A673 (cell line): ENCODE data around the gene PHF1. TPM values are rescaled to one million over a fixed set of nuclear protein-coding genes. Genes with fewer than 3 reads are reported as not detected.

Experiments
- BruUV-seq: library from RNA; stranded (reverse); fragments of 400-500 nt; replicated peaks from 2 replicates; lab custom pipeline; 2021; lab: Mats Ljungman, UMichigan
- CTCF ChIA-PET: fragments of 300-600 bp; sonication (Branson Sonifier 250); formaldehyde crosslinking; loops from one replicate; lab custom pipeline; 2022; ENCODE audit warnings: antibody characterized with exemption; lab: Charles Lee
- POLR2A ChIA-PET: fragments of 300-600 bp; sonication (Branson Sonifier 250); formaldehyde crosslinking; loops from one replicate; lab custom pipeline; 2022; ENCODE audit warnings: antibody characterized with exemption; ENCODE audit not compliant: low non-redundant PET; lab: Charles Lee
- DNase-seq: peaks from one replicate; pipeline ENCODE4 v3.0.0-alpha.2; 2015; ENCODE audit warnings: low spot score
- H3K27ac ChIP-seq: fragments of 200-600 bp; sonication (generic); 2 replicates; pipeline ENCODE4 v1.5.1; 2016; ENCODE audit warnings: mixed run types, low read depth, mild to moderate bottlenecking, mixed read lengths, antibody characterized with exemption, low read length; ENCODE audit not compliant: poor library complexity, severe bottlenecking
- H3K27me3 ChIP-seq: fragments of 200-600 bp; sonication (generic); replicated peaks from 2 replicates; pipeline ENCODE4 v1.6.1; 2017; ENCODE audit warnings: mixed run types, low read depth, mild to moderate bottlenecking, mixed read lengths, antibody characterized with exemption, low read length; ENCODE audit not compliant: insufficient read depth, poor library complexity
- H3K36me3 ChIP-seq: fragments of 200-600 bp; sonication (generic); 2 replicates; pipeline ENCODE4 v1.6.1; 2016; ENCODE audit warnings: mixed run types, mild to moderate bottlenecking, mixed read lengths, antibody characterized with exemption, low read length; ENCODE audit not compliant: insufficient read depth, poor library complexity, severe bottlenecking
- H3K4me1 ChIP-seq: fragments of 200-600 bp; sonication (generic); 2 replicates; pipeline ENCODE4 v1.6.1; 2017; ENCODE audit warnings: mixed run types, mild to moderate bottlenecking, mixed read lengths, antibody characterized with exemption, low read length; ENCODE audit not compliant: insufficient read depth, poor library complexity, severe bottlenecking
- H3K4me3 ChIP-seq: fragments of 200-600 bp; sonication (generic); 2 replicates; pipeline ENCODE4 v1.5.1; 2016; ENCODE audit warnings: low read depth, mixed run types, mild to moderate bottlenecking, mixed read lengths, low read length; ENCODE audit not compliant: poor library complexity, severe bottlenecking
- H3K9me3 ChIP-seq: fragments of 200-600 bp; sonication (generic); 2 replicates; pipeline ENCODE4 v1.6.1; 2016; ENCODE audit warnings: mixed run types, low read depth, mild to moderate bottlenecking, mixed read lengths, antibody characterized with exemption, low read length; ENCODE audit not compliant: poor library complexity, severe bottlenecking
- EZH2 ChIP-seq: fragments of 200-600 bp; sonication (generic); IDR thresholded peaks from 2 replicates; pipeline ENCODE4 v1.6.1; 2017; ENCODE audit warnings: borderline replicate concordance, low read depth, mild to moderate bottlenecking, mixed read lengths, antibody characterized with exemption, low read length; ENCODE audit not compliant: poor library complexity, severe bottlenecking
- intact Hi-C: fragments of 100-400 bp; cut with micrococcal nuclease; formaldehyde crosslinking; loops from one replicate; pipeline ENCODE4 v1.10.0; 2022; ENCODE audit not compliant: unreplicated experiment
- microRNA-seq: library from miRNA; unstranded; fragments of <30 nt; microRNA quantifications from one replicate; pipeline ENCODE4 v1.2.0, GENCODE V29; 2021
- total RNA-seq: library from RNA; stranded (reverse); gene quantifications from 2 replicates; pipeline ENCODE4 v1.2.3, GENCODE V29; 2021
- TF ChIP-seq, protein P1 (sequence below): fragments of 300-800, 200-600 bp; sonication (generic); conservative IDR thresholded peaks from 2 replicates; pipeline ENCODE4 v1.5.1; 2017; ENCODE audit warnings: low read depth, mild to moderate bottlenecking, antibody characterized with exemption, low read length, moderate library complexity, mixed read lengths

PHF1 gene
- total RNA-seq, 1 experiment from 2014 or later: 53.5 TPM

DNA sequence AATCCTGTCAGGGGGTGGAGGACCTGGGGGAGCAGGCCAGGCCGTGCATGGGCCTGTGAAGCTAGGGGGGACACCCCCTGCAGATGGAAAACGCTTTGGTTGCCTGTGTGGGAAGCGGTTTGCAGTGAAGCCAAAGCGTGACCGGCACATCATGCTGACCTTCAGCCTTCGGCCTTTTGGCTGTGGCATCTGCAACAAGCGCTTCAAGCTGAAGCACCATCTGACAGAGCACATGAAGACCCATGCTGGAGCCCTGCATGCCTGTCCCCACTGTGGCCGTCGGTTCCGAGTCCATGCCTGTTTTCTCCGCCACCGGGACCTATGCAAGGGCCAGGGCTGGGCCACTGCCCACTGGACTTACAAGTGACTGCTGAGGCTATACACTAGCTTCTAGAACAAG is 45.3 kb downstream of the PHF1 start:
- Histone ChIP-seq H3K27ac (no peak overlapping the region), H3K36me3 (peaks cover 14% of the 10 kb centered on the region), H3K4me3 (no peak overlapping the region), H3K4me1 (peaks cover 17% of the 10 kb centered on the region), H3K9me3 (no peaks in the 10 kb centered on the region), H3K27me3 (no peaks in the 10 kb centered on the region)
- intact Hi-C loops: no loop called here
- ChIA-PET CTCF (no interaction called here), POLR2A (no interaction called here)
- no TSS peak for BruUV-seq
- DNase-seq: no peak
- TF ChIP-seq EZH2: no peak
- TF ChIP-seq, protein P1, sequence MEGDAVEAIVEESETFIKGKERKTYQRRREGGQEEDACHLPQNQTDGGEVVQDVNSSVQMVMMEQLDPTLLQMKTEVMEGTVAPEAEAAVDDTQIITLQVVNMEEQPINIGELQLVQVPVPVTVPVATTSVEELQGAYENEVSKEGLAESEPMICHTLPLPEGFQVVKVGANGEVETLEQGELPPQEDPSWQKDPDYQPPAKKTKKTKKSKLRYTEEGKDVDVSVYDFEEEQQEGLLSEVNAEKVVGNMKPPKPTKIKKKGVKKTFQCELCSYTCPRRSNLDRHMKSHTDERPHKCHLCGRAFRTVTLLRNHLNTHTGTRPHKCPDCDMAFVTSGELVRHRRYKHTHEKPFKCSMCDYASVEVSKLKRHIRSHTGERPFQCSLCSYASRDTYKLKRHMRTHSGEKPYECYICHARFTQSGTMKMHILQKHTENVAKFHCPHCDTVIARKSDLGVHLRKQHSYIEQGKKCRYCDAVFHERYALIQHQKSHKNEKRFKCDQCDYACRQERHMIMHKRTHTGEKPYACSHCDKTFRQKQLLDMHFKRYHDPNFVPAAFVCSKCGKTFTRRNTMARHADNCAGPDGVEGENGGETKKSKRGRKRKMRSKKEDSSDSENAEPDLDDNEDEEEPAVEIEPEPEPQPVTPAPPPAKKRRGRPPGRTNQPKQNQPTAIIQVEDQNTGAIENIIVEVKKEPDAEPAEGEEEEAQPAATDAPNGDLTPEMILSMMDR: no peak

DNA sequence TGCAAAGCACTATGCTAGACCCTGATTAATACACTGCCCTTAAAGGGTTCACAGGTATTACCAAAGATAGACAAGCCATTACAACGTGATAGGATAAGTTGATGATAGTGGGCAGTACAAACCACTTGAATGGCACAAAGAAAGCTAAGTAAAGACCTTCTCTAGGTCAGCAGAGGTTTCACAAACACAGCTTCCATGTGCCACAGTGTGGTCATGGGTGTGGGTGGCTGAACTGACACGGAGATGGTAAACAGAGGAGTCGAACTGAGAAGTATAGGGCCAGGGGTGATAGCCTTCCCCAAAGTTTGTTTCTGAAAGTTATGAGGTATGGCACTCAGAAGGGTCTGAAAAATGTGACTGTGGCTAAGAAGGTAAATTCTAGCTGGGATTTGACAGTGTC is 47.9 kb downstream of the PHF1 start:
- Histone ChIP-seq H3K27me3 (no peaks in the 10 kb centered on the region), H3K4me1 (peaks cover 10% of the 10 kb centered on the region), H3K4me3 (no peak overlapping the region), H3K27ac (no peak overlapping the region), H3K9me3 (no peaks in the 10 kb centered on the region), H3K36me3 (peaks cover 12% of the 10 kb centered on the region)
- intact Hi-C loops: no loop called here
- no TSS peak for BruUV-seq
- no peak for TF ChIP-seq EZH2
- TF ChIP-seq, protein P1: no peak
- ChIA-PET POLR2A (no interaction called here), CTCF (no interaction called here)
- DNase-seq: no peak

DNA sequence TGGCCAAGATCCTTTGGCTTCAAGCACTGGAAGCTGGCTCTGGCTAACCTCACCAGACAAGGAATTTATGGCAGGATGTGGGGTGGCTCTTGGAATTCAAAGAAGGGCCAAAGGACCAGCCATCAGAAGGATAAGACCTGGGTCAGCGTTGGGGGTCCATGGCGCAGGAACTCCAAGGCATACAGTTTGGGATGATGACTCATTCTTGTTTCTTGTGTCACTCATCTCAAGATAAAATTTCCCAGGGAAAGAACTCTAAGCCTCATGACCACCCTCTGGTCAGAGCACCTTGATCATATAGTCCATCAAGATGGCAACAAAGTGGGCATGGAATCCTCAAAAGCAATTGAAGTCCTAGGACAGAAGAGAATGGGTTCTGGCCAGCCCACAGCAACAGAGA is 48.4 kb downstream of the PHF1 start:
- intact Hi-C loops: no loop called here
- Histone ChIP-seq H3K27me3 (no peaks in the 10 kb centered on the region), H3K36me3 (peaks cover 12% of the 10 kb centered on the region), H3K9me3 (no peaks in the 10 kb centered on the region), H3K4me1 (peaks cover 7% of the 10 kb centered on the region), H3K27ac (no peak overlapping the region), H3K4me3 (no peak overlapping the region)
- CTCF ChIA-PET: no interaction called here
- BruUV-seq: no TSS peak
- POLR2A ChIA-PET: no interaction called here
- TF ChIP-seq, protein P1: no peak
- TF ChIP-seq EZH2: no peak
- no peak for DNase-seq

Small RNA genes within 50 kb of the gene (microRNA-seq; reads per million reads assigned to microRNA genes)
- gene MIR5004: not detected

Other genes starting within 250 kb of the PHF1 start
- 1.6 and 1.9 TPM in 2 replicates for gene COL11A2, start 218.5 kb upstream of the PHF1 start, total RNA-seq
- 42.7 and 43.6 TPM in 2 replicates for gene RXRB, start 210.3 kb upstream of the PHF1 start, total RNA-seq
- 119 and 124 TPM in 2 replicates for gene SLC39A7, start 210.1 kb upstream of the PHF1 start, total RNA-seq
- gene HSD17B8, start 206.4 kb upstream of the PHF1 start, total RNA-seq: 5.9 and 11.0 TPM in 2 replicates
- 43.3 and 47.5 TPM in 2 replicates for gene RING1, start 202.5 kb upstream of the PHF1 start, total RNA-seq
- gene VPS52, start 139.1 kb upstream of the PHF1 start, total RNA-seq: 58.2 and 60.8 TPM in 2 replicates
- gene RPS18, start 138.9 kb upstream of the PHF1 start, total RNA-seq: 1,781 and 1,852 TPM in 2 replicates
- gene B3GALT4, start 133.9 kb upstream of the PHF1 start, total RNA-seq: 4.0 TPM in 2 replicates
- 85.1 and 97.9 TPM in 2 replicates for gene WDR46, start 121.8 kb upstream of the PHF1 start, total RNA-seq
- gene PFDN6, start 121.4 kb upstream of the PHF1 start, total RNA-seq: 70.0 and 83.4 TPM in 2 replicates
- gene RGL2, start 112.1 kb upstream of the PHF1 start, total RNA-seq: 48.8 and 50.4 TPM in 2 replicates
- gene TAPBP, start 96.9 kb upstream of the PHF1 start, total RNA-seq: 83.2 and 87.8 TPM in 2 replicates
- gene ZBTB22, start 93.3 kb upstream of the PHF1 start, total RNA-seq: 11.3 and 13.2 TPM in 2 replicates
- 87.1 and 90.1 TPM in 2 replicates for gene DAXX, start 88.1 kb upstream of the PHF1 start, total RNA-seq
- 123 and 133 TPM in 2 replicates for gene KIFC1, start 19.2 kb upstream of the PHF1 start, total RNA-seq
- 221 and 223 TPM in 2 replicates for gene CUTA, start 7.1 kb downstream of the PHF1 start, total RNA-seq
- 77.6 and 78.5 TPM in 2 replicates for gene SYNGAP1, start 9.1 kb downstream of the PHF1 start, total RNA-seq
- gene ZBTB9, start 43.6 kb downstream of the PHF1 start, total RNA-seq: 14.6 and 16.9 TPM in 2 replicates
- gene BAK1, start 169.3 kb downstream of the PHF1 start, total RNA-seq: 26.4 and 27.1 TPM in 2 replicates
- gene ITPR3, start 210.3 kb downstream of the PHF1 start, total RNA-seq: 27.8 and 27.9 TPM in 2 replicates